CD14-positive monocyte (primary cell): ENCODE measurements around the gene THY1. TPM values are rescaled to one million over a fixed set of nuclear protein-coding genes. Genes with fewer than 3 reads are reported as not detected.

ENCODE experiments used
- DNase-seq, 3 donors: peaks; one replicate each; pipeline ENCODE4 v3.0.0-alpha.2; 2011 to 2022
- H2AFZ ChIP-seq: 2 replicates; pipeline ENCODE4 v1.6.0; 2012; ENCODE audit warnings: mild to moderate bottlenecking, low read depth, low read length, inconsistent platforms; ENCODE audit not compliant: insufficient read depth, poor library complexity, severe bottlenecking
- H3K27ac ChIP-seq, 2 donors: 1 replicate in 1 of 2; 2 replicates in 1 of 2; pipeline ENCODE4 v1.5.1; 2012 to 2013; ENCODE audit warnings: low read length in 2 of 2, control low read depth in 1 of 2, inconsistent platforms in 1 of 2, low read depth in 1 of 2, mild to moderate bottlenecking in 1 of 2
- H3K27me3 ChIP-seq, 2 donors: one replicate each; pipeline versions ENCODE4 v1.6.0 to v1.6.1; 2011 to 2013; ENCODE audit warnings: low read length in 2 of 2; ENCODE audit not compliant: control insufficient read depth in 2 of 2, insufficient read depth in 2 of 2
- H3K36me3 ChIP-seq, 2 donors: replicated peaks in 1 of 2; 1 replicate in 1 of 2; 2 replicates in 1 of 2; pipeline versions ENCODE4 v1.5.1 to v1.6.1; 2012 to 2013; ENCODE audit warnings: low read length in 2 of 2, control low read depth in 1 of 2, inconsistent platforms in 1 of 2, mild to moderate bottlenecking in 1 of 2; ENCODE audit not compliant: insufficient read depth in 2 of 2, control insufficient read depth in 1 of 2
- H3K4me1 ChIP-seq, 2 donors: 1 replicate in 1 of 2; 2 replicates in 1 of 2; pipeline versions ENCODE4 v1.5.1 to v1.6.1; 2012 to 2013; ENCODE audit warnings: low read length in 2 of 2, control low read depth in 1 of 2, inconsistent platforms in 1 of 2, mild to moderate bottlenecking in 1 of 2, moderate library complexity in 1 of 2; ENCODE audit not compliant: insufficient read depth in 2 of 2, control insufficient read depth in 1 of 2
- H3K4me2 ChIP-seq: replicated peaks from 2 replicates; pipeline ENCODE3; 2012; ENCODE audit warnings: low read length, moderate library complexity, mild to moderate bottlenecking; ENCODE audit not compliant: poor library complexity, severe bottlenecking; ENCODE audit errors: extremely low read depth
- H3K4me3 ChIP-seq, 3 experiments: fragments of 200-600 bp in 1 of 3; sonication (generic) in 1 of 3; replicated peaks in 1 of 3; 1 replicate in 2 of 3; 2 replicates in 1 of 3; pipeline ENCODE4 v1.5.1; 2011 to 2013; ENCODE audit warnings: low read length in 3 of 3, mild to moderate bottlenecking in 3 of 3, control low read depth in 2 of 3, low read depth in 2 of 3, inconsistent platforms in 1 of 3, moderate library complexity in 1 of 3
- H3K79me2 ChIP-seq: 2 replicates; pipeline ENCODE4 v1.6.0; 2012; ENCODE audit warnings: mild to moderate bottlenecking, control low read depth, inconsistent platforms, low read length, moderate library complexity; ENCODE audit not compliant: insufficient read depth
- H3K9ac ChIP-seq: 2 replicates; pipeline ENCODE4 v1.6.0; 2017; ENCODE audit warnings: low read length, mild to moderate bottlenecking; ENCODE audit not compliant: insufficient read depth, poor library complexity, severe bottlenecking
- H3K9me3 ChIP-seq, 2 donors: replicated peaks in 1 of 2; 1 replicate in 1 of 2; 2 replicates in 1 of 2; pipeline versions ENCODE4 v1.5.1 to v1.6.1; 2012 to 2013; ENCODE audit warnings: low read length in 2 of 2, control low read depth in 1 of 2; ENCODE audit not compliant: control insufficient read depth in 1 of 2, insufficient read depth in 1 of 2
- H4K20me1 ChIP-seq: 2 replicates; pipeline ENCODE4 v1.6.0; 2012; ENCODE audit warnings: mild to moderate bottlenecking, low read length, control low read depth, moderate library complexity; ENCODE audit not compliant: insufficient read depth
- H3K27ac Mint-ChIP-seq, 7 donors: one replicate each; pipeline ENCODE4 v1.8.0; 2020; ENCODE audit warnings: mild to moderate bottlenecking in 7 of 7, mixed read lengths in 7 of 7, moderate library complexity in 6 of 7, inconsistent platforms in 2 of 7
- H3K27me3 Mint-ChIP-seq, 3 donors: one replicate each; pipeline ENCODE4 v1.8.0; 2021 to 2022; ENCODE audit warnings: low read depth in 3 of 3, mild to moderate bottlenecking in 3 of 3, mixed read lengths in 3 of 3, moderate library complexity in 3 of 3, inconsistent platforms in 1 of 3
- H3K36me3 Mint-ChIP-seq, 2 donors: one replicate each; pipeline ENCODE4 v1.8.0; 2020; ENCODE audit warnings: mixed read lengths in 2 of 2, inconsistent platforms in 1 of 2, mild to moderate bottlenecking in 1 of 2
- H3K4me1 Mint-ChIP-seq: one replicate; pipeline ENCODE4 v1.8.0; 2020; ENCODE audit warnings: mild to moderate bottlenecking, mixed read lengths
- H3K4me3 Mint-ChIP-seq, 2 donors: one replicate each; pipeline ENCODE4 v1.8.0; 2020; ENCODE audit warnings: mild to moderate bottlenecking in 2 of 2, mixed read lengths in 2 of 2, moderate library complexity in 1 of 2
- H3K9me3 Mint-ChIP-seq, 7 donors: one replicate each; pipeline ENCODE4 v1.8.0; 2020 to 2022; ENCODE audit warnings: mixed read lengths in 7 of 7, mild to moderate bottlenecking in 6 of 7, moderate library complexity in 6 of 7, inconsistent platforms in 2 of 7
- WGBS: methylation state at CpG from one replicate; pipeline ENCODE4 v1.1.5; 2013; ENCODE audit warnings: missing lambda C conversion rate; ENCODE audit not compliant: insufficient coverage; 5-methylcytosine and 5-hydroxymethylcytosine counted together
- intact Hi-C, 2 donors: fragments of 100-400 bp; cut with micrococcal nuclease; formaldehyde crosslinking; loops; one replicate each; pipeline versions ENCODE4 v1.15.0 to v1.15.1; 2023
- polyA plus RNA-seq, 3 donors: library from polyadenylated mRNA; depleted of rRNA in 1 of 3; unstranded in 2 of 3; stranded (reverse) in 1 of 3; fragments of 300-500 nt in 2 of 3; fragments of >200 nt in 1 of 3; fragmentation: Illumina TruSeq in 2 of 3; gene quantifications; 1 replicate in 2 of 3; 2 replicates in 1 of 3; pipeline ENCODE4 v1.2.3, GENCODE V29; 2012 to 2021
- TF ChIP-seq, protein P1 (sequence below): fragments of 200-600 bp; IDR thresholded peaks from one replicate; pipeline ENCODE4 v1.8.0; 2022; ENCODE audit warnings: antibody characterized with exemption, mild to moderate bottlenecking

THY1 gene
- polyA plus RNA-seq, 3 donors = not detected

DNA sequence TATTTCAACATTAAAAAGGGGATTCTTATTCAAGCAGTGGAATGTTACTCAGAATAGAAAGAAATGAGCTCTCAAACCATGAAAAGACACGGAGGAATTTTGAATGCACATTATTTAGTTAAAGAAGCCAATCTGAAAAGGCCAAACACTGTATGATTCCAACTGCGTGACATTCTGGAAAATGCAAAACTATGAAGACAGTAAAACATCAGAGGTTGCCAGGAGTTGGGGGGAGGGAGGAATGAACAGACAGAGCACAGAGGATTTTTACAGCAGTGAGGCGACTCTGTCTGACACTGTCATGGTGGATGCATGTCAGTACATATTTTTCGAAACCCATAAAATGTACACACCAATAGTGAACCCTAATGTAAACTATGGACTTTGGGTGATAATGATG lies 22.9 kb upstream of the THY1 start:
- Histone ChIP-seq H3K9ac (no peak overlapping the region), H3K36me3 (no peaks in the 10 kb centered on the region), H3K9me3 (no peaks in the 10 kb centered on the region), H4K20me1 (no peaks in the 10 kb centered on the region), H3K27me3 (no peaks in the 10 kb centered on the region), H3K4me3 (no peak overlapping the region), H2AFZ (no peak overlapping the region), H3K79me2 (no peaks in the 10 kb centered on the region), H3K4me1 (no peaks in the 10 kb centered on the region), H3K27ac (no peak overlapping the region), H3K4me2 (no peak overlapping the region)
- TF ChIP-seq, protein P1, sequence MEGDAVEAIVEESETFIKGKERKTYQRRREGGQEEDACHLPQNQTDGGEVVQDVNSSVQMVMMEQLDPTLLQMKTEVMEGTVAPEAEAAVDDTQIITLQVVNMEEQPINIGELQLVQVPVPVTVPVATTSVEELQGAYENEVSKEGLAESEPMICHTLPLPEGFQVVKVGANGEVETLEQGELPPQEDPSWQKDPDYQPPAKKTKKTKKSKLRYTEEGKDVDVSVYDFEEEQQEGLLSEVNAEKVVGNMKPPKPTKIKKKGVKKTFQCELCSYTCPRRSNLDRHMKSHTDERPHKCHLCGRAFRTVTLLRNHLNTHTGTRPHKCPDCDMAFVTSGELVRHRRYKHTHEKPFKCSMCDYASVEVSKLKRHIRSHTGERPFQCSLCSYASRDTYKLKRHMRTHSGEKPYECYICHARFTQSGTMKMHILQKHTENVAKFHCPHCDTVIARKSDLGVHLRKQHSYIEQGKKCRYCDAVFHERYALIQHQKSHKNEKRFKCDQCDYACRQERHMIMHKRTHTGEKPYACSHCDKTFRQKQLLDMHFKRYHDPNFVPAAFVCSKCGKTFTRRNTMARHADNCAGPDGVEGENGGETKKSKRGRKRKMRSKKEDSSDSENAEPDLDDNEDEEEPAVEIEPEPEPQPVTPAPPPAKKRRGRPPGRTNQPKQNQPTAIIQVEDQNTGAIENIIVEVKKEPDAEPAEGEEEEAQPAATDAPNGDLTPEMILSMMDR = no peak
- Mint-ChIP-seq H3K27ac (no peak overlapping the region), H3K4me3 (no peak overlapping the region), H3K9me3 (peaks cover 0 to 1% (median 0%) of the 10 kb centered on the region in 7 donors), H3K27me3 (peaks cover 3 to 6% (median 5%) of the 10 kb centered on the region in 3 donors), H3K4me1 (no peaks in the 10 kb centered on the region), H3K36me3 (no peaks in the 10 kb centered on the region)
- no peak for DNase-seq
- intact Hi-C loops = no loop called here
- WGBS = 100% methylated on average over 2 of the region's 4 CpGs

- Histone ChIP-seq H3K9ac (no peak overlapping the region), H3K27me3 (no peaks in the 10 kb centered on the region), H3K4me2 (no peak overlapping the region), H3K9me3 (no peaks in the 10 kb centered on the region), H3K36me3 (no peaks in the 10 kb centered on the region), H4K20me1 (no peaks in the 10 kb centered on the region), H3K27ac (no peak overlapping the region), H3K4me1 (no peaks in the 10 kb centered on the region), H3K79me2 (no peaks in the 10 kb centered on the region), H2AFZ (no peak overlapping the region), H3K4me3 (no peak overlapping the region)
- Mint-ChIP-seq H3K4me1 (no peaks in the 10 kb centered on the region), H3K9me3 (peaks cover 0 to 1% (median 0%) of the 10 kb centered on the region in 7 donors), H3K36me3 (no peaks in the 10 kb centered on the region), H3K27ac (peak overlapping the region in 1 of 7 donors; percentile 21), H3K4me3 (no peak overlapping the region), H3K27me3 (peaks cover 6 to 8% (median 7%) of the 10 kb centered on the region in 3 donors)
- TF ChIP-seq, protein P1 = no peak
- intact Hi-C loops = no loop called here
- 98% methylated on average over 9 of the region's 11 CpGs for WGBS
- DNase-seq = no peak
Measured at GRCh38 chr11:119445379-119445778, 22.4 kb upstream of the THY1 start.
